ENCODE results near the gene ATN1. TPM values are rescaled to one million over a fixed set of nuclear protein-coding genes. Genes with fewer than 3 reads are reported as not detected.

The ATN1 gene
- total and polyA plus RNA-seq, 2 of the 4 experiments (the other 2 are of a cell fraction): 3.4 to 58.7 TPM

DNA sequence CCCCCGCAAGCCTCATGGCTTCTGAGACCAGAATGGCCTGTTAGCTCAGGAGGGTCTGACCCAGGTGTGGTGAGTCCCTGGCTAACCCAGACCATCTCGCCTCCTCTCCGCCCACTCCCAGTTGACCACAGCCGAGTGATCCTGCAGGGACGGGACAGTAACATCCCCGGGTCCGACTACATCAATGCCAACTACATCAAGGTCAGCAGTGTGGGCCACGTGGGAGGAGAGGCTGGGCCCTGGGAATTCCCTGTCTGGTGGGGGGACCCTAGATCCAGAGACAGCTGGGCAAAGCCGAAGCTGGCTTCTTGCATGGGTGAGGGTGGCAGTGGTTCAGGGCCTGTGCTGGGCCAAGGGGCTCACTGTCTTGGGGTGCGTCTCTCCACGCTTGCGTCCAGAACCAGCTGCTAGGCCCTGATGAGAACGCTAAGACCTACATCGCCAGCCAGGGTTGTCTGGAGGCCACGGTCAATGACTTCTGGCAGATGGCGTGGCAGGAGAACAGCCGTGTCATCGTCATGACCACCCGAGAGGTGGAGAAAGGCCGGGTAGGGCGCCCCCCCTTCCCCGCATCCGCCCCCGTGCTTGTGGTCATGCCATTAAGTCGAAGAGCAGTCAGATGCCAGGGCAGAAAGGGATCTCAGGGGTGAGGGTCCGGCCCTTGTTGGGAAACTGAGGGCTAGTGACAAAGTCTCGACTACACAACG, 28.4 kb downstream of the ATN1 start:
- no peak for TF ChIP-seq CEBPB (IDR thresholded peaks at IDR 0.05; ENCODE audit: low read depth, low read length)
- TF ChIP-seq MXI1 (IDR thresholded peaks at IDR 0.05; ENCODE audit: borderline replicate concordance, low read depth, low read length): no peak
- no peak for TF ChIP-seq CTCF (conservative IDR thresholded peaks at IDR 0.05; ENCODE audit: low read depth, low read length)
- TF ChIP-seq ELK1 (IDR thresholded peaks at IDR 0.05; ENCODE audit: borderline replicate concordance, low read depth, low read length): no peak
- no peak for TF ChIP-seq MAZ (IDR thresholded peaks at IDR 0.05; ENCODE audit: borderline replicate concordance, low read depth, low read length)
- TF ChIP-seq RFX5 (IDR thresholded peaks at IDR 0.05; ENCODE audit: low read depth, low read length): no peak
- TF ChIP-seq, protein P1, sequence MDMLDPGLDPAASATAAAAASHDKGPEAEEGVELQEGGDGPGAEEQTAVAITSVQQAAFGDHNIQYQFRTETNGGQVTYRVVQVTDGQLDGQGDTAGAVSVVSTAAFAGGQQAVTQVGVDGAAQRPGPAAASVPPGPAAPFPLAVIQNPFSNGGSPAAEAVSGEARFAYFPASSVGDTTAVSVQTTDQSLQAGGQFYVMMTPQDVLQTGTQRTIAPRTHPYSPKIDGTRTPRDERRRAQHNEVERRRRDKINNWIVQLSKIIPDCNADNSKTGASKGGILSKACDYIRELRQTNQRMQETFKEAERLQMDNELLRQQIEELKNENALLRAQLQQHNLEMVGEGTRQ (IDR thresholded peaks at IDR 0.05; ENCODE audit: low read depth, low read length): no peak
- TF ChIP-seq MAFK (IDR thresholded peaks at IDR 0.05; ENCODE audit: low read depth, low read length): no peak
- no peak for TF ChIP-seq RCOR1 (IDR thresholded peaks at IDR 0.05; ENCODE audit: insufficient replicate concordance, low read length)
- Histone ChIP-seq H3K4me2 (ENCODE audit: low read depth, low read length) (no peak overlapping the region), H2AK9ac (replicated peaks; ENCODE audit: low read depth, low read length, poor library complexity) (no peak overlapping the region), H3K9me1 (ENCODE audit: insufficient read depth, low read length) (no peaks in the 10 kb centered on the region), H2BK15ac (ENCODE audit: low read depth, low read length) (no peak overlapping the region), H3K23ac (ENCODE audit: low read depth, low read length) (no peak overlapping the region), H2AK5ac (ENCODE audit: low read depth, low read length) (no peak overlapping the region), H3K56ac (ENCODE audit: extremely low read depth, insufficient read depth, low read length) (no peak overlapping the region), H3K4me1 (ENCODE audit: control insufficient read depth, insufficient read depth, low read length) (0 out of 2 replicates have a peak, but pooled peaks cover 2% of the 10 kb centered on the region), H3K4me3 (ENCODE audit: insufficient read depth, low read depth, low read length) (no peak overlapping the region), H3K79me1 (ENCODE audit: low read depth in 1 of 2, low read length in 2 of 2) (no peaks in the 10 kb centered on the region), H3K27me3 (ENCODE audit: control insufficient read depth, insufficient read depth, low read length) (no peaks in the 10 kb centered on the region), H2AFZ (replicated peaks; ENCODE audit: low read length, poor library complexity) (peak overlapping the region; percentile 41), H4K20me1 (ENCODE audit: insufficient read depth, low read length) (no peaks in the 10 kb centered on the region), H3K9me3 (ENCODE audit: control insufficient read depth, insufficient read depth, low read length) (no peaks in the 10 kb centered on the region), H3K36me3 (ENCODE audit: control insufficient read depth, insufficient read depth, low read length) (no peaks in the 10 kb centered on the region), H3K14ac (replicated peaks; ENCODE audit: low read depth, low read length) (no peak overlapping the region), H3K18ac (ENCODE audit: low read depth, low read length) (no peak overlapping the region), H4K8ac (ENCODE audit: low read depth in 2 of 2, low read length in 2 of 2) (no peak overlapping the region), H3K9ac (ENCODE audit: low read depth, low read length) (no peak overlapping the region), H3K27ac (ENCODE audit: insufficient read depth, low read length) (no peak overlapping the region), H2BK20ac (ENCODE audit: low read depth, low read length) (no peak overlapping the region), H2BK5ac (ENCODE audit: low read depth, low read length, poor library complexity, severe bottlenecking) (no peak overlapping the region), H4K91ac (ENCODE audit: insufficient read depth, low read depth, low read length) (no peak overlapping the region), H4K5ac (ENCODE audit: low read depth, low read length) (no peak overlapping the region), H3K4ac (ENCODE audit: low read depth, low read length) (no peak overlapping the region), H2BK120ac (ENCODE audit: low read depth, low read length) (no peak overlapping the region)
- intact Hi-C loops (cut with micrococcal nuclease) (no loop called here), in situ Hi-C loops (cut with MboI; ENCODE audit: low sequenced_read_pairs) (no loop called here), dilution Hi-C loops (cut with HindIII; ENCODE audit: low sequenced_read_pairs, unreplicated experiment) (no loop called here)
- no TSS peak for BruUV-seq (replicated peaks)
- 86% methylated on average over 19 of the region's 28 CpGs; no CpG with 5 or more reads in 1 of the 2 experiments for WGBS, 2 experiments (ENCODE audit: extremely low coverage in 2 of 2, insufficient read length in 1 of 2)
- CTCF ChIA-PET: no interaction called here
- POLR2A ChIA-PET (ENCODE audit: unreplicated experiment): no interaction called here
- DNase-seq: no peak
- no peak for ATAC-seq (ENCODE audit: low read depth)

All from IMR-90 (cell line).